ENCODE data around the gene PPP1R1A. TPM values are rescaled to one million over a fixed set of nuclear protein-coding genes. Genes with fewer than 3 reads are reported as not detected.

The PPP1R1A gene
- polyA plus RNA-seq, 1 donor (not counting 4 experiments of a cell fraction or from before 2014, with no cell fraction given) = not detected

GRCh38 chr12:54629925-54630324, 41.5 kb upstream of the PPP1R1A start:
- Histone ChIP-seq H3K4me2 (ENCODE audit: control insufficient read depth, extremely low read depth, insufficient read depth, low read depth, low read length) (no peak overlapping the region), H4K20me1 (ENCODE audit: control insufficient read depth, extremely low read depth, insufficient read depth, low read length) (no peaks in the 10 kb centered on the region), H3K27ac (ENCODE audit: control insufficient read depth, insufficient read depth, low read length) (no peak overlapping the region), H3K9ac (ENCODE audit: control insufficient read depth, extremely low read depth, insufficient read depth, low read length) (no peak overlapping the region), H3K9me3 (ENCODE audit: control insufficient read depth, low read depth, low read length) (no peaks in the 10 kb centered on the region), H2AFZ (ENCODE audit: control insufficient read depth, low read length) (no peak overlapping the region), H3K27me3 (ENCODE audit: control insufficient read depth, extremely low read depth, insufficient read depth, low read length) (peaks cover 3% of the 10 kb centered on the region), H3K4me1 (ENCODE audit: control insufficient read depth, extremely low read depth, insufficient read depth, low read length) (no peaks in the 10 kb centered on the region), H3K9me1 (ENCODE audit: control insufficient read depth, extremely low read depth, insufficient read depth, low read length) (no peaks in the 10 kb centered on the region), H3K79me2 (ENCODE audit: control insufficient read depth, insufficient read depth, low read length) (no peaks in the 10 kb centered on the region), H3K4me3 (ENCODE audit: control insufficient read depth in 2 of 3, extremely low read depth in 1 of 3, insufficient read depth in 2 of 3, low read depth in 1 of 3, low read length in 3 of 3) (no peak overlapping the region), H3K36me3 (ENCODE audit: control insufficient read depth in 2 of 2, extremely low read depth in 1 of 2, insufficient read depth in 2 of 2, low read length in 2 of 2) (no peaks in the 10 kb centered on the region)
- dilution Hi-C loops (cut with MboI; ENCODE audit: extremely low pct_ligation_motif_present, low sequenced_read_pairs) = no loop called here
- FAIRE-seq (no peak), DNase-seq (ENCODE audit: low read depth, low spot score) (no peak)
- TF ChIP-seq CTCF (optimal IDR thresholded peaks at IDR 0.05 in 1 of 3, IDR thresholded peaks at IDR 0.05 in 1 of 3, conservative IDR thresholded peaks at IDR 0.05 in 1 of 3; ENCODE audit: extremely low read depth in 1 of 3, insufficient read depth in 2 of 3, low read length in 3 of 3) (no peak), EZH2 (IDR thresholded peaks at IDR 0.05; ENCODE audit: low read length) (no peak)

GRCh38 chr12:54628186-54628846, 39.9 kb upstream of the PPP1R1A start:
- H3K36me3 ChIP-seq (ENCODE audit: control insufficient read depth in 2 of 2, extremely low read depth in 1 of 2, insufficient read depth in 2 of 2, low read length in 2 of 2) = no peaks in the 10 kb centered on the region
- no peak overlapping the region for H3K4me2 ChIP-seq (ENCODE audit: control insufficient read depth, extremely low read depth, insufficient read depth, low read depth, low read length)
- TF ChIP-seq EZH2 (IDR thresholded peaks at IDR 0.05; ENCODE audit: low read length) (no peak), CTCF (optimal IDR thresholded peaks at IDR 0.05 in 1 of 3, IDR thresholded peaks at IDR 0.05 in 1 of 3, conservative IDR thresholded peaks at IDR 0.05 in 1 of 3; ENCODE audit: extremely low read depth in 1 of 3, insufficient read depth in 2 of 3, low read length in 3 of 3) (no peak)
- H3K9ac ChIP-seq (ENCODE audit: control insufficient read depth, extremely low read depth, insufficient read depth, low read length) = no peak overlapping the region
- no peak overlapping the region for H3K27ac ChIP-seq (ENCODE audit: control insufficient read depth, insufficient read depth, low read length)
- dilution Hi-C loops (cut with MboI; ENCODE audit: extremely low pct_ligation_motif_present, low sequenced_read_pairs) = no loop called here
- no peaks in the 10 kb centered on the region for H4K20me1 ChIP-seq (ENCODE audit: control insufficient read depth, extremely low read depth, insufficient read depth, low read length)
- FAIRE-seq (no peak), DNase-seq (ENCODE audit: low read depth, low spot score) (no peak)
- H3K4me1 ChIP-seq (ENCODE audit: control insufficient read depth, extremely low read depth, insufficient read depth, low read length) = no peaks in the 10 kb centered on the region
- H3K79me2 ChIP-seq (ENCODE audit: control insufficient read depth, insufficient read depth, low read length) = no peaks in the 10 kb centered on the region
- no peaks in the 10 kb centered on the region for H3K9me3 ChIP-seq (ENCODE audit: control insufficient read depth, low read depth, low read length)
- H2AFZ ChIP-seq (ENCODE audit: control insufficient read depth, low read length) = no peak overlapping the region
- H3K4me3 ChIP-seq (ENCODE audit: control insufficient read depth in 2 of 3, extremely low read depth in 1 of 3, insufficient read depth in 2 of 3, low read depth in 1 of 3, low read length in 3 of 3) = no peak overlapping the region
- H3K27me3 ChIP-seq (ENCODE audit: control insufficient read depth, extremely low read depth, insufficient read depth, low read length) = peaks cover 4% of the 10 kb centered on the region
- H3K9me1 ChIP-seq (ENCODE audit: control insufficient read depth, extremely low read depth, insufficient read depth, low read length) = no peaks in the 10 kb centered on the region
